Epidermal melanocyte (primary cell): Measurements from ENCODE around the gene RAD51B.
A peak's percentile ranks its signal among the peaks of the same experiment; 100 is the strongest.
"Not testable (repeated sequence)": the region's sequence is repeated elsewhere in the genome, so short reads cannot be mapped to it uniquely, and the experiment has no call there.

ENCODE experiments used
- DNase-seq: peaks from one replicate; pipeline ENCODE4 v3.0.0; 2011; ENCODE audit warnings: low spot score; ENCODE audit not compliant: insufficient read length

The RAD51B gene

DNA sequence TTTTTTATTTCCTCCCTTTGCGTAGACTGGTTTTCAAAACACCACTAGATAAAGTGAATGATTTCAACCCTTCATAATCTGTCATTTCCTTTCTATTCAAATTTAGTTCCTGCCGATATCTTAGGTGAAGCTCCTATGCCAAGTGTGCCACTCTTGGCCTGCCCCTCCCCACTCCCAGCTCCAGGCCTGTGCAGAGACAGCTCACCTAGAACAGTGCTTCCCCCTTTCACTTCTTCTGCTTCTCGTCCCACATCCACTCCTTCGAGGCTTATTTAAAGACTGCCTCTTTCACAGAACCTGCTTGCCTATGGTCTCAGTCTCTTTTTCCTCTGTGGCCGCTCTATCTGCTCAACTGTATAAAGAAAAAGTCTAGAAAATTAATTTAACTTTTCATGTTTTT, 473.8 kb downstream of the RAD51B start:
- DNase-seq, result no peak

DNA sequence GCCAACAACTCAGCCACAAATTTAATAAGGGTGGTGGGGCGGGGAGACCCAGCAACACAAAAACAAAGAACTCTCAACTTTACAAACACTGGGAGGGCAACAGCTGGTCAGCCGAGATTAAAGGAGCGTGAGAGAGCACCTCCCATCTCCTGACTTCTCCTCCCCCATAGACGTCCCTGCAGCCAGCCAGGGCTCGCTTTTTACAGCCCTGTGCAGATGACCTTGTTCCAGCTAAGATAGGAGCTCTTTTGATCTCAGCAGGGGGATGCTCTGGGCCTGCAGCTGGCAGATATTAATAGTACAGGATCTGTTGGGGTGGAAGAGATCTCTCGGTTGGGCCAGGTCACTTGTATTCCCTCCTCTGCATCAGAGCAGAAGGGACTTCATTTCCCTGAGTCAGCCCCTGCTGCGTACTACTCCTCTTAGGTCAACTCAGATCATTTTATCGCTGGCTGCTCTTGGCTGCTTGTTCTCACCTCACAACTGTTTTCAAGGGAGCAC, 475.8 kb downstream of the RAD51B start:
- no peak for DNase-seq

DNA sequence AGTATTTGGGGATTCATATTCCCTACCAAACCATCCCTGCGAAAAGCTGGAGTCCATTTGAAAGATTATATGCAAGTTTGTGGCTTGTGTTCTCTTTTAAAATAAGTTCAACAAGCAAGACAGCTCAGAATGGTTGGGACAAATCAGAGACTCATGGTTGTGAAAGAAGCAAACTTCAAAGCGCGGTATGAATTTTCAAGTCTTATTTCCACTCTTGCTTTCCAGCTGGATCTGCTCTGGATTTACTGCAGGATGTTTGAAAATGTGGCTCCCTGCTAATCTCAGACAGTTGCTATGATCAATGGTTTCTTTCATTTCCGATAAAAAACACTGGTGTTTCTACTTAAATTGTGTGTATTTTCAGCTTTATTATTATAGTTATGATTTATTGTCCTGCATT, 477.5 kb downstream of the RAD51B start:
- no peak for DNase-seq

DNA sequence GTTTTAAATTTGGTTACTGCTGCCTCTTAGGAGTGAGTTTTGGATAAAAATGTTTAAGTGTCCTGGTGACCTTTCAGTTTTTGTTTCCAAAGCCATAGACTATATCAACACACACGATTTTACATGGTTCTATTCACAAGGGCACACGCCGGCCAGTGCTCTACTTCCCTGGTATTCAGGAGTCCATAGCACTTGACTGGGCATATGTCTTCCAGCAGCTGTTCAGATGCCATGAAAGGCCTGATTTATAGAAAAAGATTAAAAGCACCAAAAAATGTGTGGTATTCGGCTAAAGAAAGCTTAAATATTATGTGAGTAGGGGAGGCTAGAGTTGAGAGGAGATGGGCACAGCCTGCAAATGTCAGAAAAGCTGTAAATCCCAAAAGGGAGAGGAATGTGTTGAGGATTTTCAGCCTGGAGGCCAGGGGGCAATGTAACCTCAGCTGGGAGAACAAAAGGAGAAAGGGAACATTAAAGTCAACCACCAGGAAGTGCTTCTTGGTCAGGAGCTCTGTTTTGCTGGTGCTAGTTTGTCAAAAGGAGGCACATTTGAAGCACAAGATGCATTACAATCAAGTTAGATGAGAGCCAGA, 478.4 kb downstream of the RAD51B start:
- no peak for DNase-seq

DNA sequence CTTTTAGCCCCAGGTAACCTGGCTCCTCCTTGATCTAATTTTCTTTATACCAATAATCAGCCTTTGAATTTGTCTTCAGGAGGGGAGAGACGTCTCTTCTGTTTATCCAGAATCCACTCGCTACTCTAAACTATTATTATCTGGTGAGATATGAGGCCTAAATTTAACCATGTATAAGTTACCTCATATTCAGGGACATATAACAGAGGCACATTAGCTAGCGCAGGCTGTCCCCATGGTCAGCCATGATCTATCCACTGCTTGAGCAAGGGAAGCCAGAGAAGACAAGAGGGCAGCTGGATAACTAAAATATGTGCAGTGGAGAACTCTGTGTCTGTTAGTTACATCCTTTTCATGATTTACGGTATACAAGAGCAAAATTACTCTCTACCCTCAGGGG, 481.0 kb downstream of the RAD51B start:
- DNase-seq, result no peak

DNA sequence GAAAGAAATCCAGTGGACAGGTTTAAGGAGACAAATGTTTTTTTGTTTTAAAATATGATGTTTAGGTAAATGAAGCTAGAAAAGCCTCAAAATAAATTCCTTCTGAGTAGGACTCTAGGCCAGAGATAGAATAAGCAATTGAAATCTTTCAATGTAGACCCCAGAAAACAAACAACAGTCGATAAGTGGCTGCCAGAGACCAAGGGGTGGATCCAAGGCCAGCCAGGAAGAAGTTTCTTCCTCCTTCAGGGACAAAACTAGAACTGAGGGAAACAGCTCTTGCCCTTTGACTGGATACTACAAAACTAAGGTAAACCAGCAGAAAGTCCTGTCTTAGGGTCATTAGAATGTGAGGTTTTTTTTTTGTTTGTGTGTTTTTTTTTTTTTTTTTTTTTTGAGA, 481.6 kb downstream of the RAD51B start:
- DNase-seq, result no peak

- DNase-seq, result not testable (repeated sequence)
Observed at GRCh38 chr14:68302938-68303337, 483.4 kb downstream of the RAD51B start.

- DNase-seq, result no peak
Observed at GRCh38 chr14:68305738-68306137, 486.2 kb downstream of the RAD51B start.

GRCh38 chr14:68306265-68306933, 486.8 kb downstream of the RAD51B start:
- DNase-seq, result no peak

DNA sequence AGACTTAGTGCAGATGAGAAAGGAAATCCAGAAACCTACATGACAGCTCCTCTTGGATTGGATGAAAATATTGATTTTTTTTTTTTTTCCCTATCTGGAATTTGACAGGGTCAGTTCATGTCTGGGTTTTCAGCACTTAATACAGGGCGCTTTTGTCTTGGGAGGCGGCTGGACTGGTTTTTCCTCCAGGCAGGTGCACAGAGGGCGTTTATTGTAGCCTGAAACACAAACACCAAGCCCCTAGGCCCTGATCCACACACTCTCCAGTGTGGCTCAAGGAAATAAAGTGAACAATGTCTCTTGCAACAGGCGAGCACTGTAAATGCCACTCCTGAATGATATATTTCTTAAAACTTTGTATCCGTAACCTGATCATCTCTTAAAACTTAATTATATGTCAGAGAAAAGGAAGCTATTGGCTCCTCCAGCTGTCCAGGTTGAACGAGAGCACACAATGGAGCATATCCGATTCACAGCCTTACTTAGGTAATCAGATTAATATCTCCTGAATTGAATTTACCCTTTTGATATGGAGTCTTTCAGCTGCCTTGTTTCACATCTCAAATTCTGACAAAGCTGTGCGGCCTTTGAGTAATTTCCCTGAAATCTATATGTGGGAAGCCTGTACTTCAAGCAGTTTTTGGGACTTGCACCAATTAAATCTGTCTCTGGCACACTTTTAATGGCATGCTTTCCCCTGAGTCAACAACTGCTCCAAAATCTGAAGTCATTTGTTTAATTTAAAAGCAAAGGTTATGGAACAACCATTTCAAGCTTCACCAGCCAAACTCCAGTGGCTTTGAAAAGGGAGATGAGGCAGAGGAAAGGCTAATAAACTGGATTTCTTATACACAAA, 487.6 kb downstream of the RAD51B start:
- no peak for DNase-seq

DNA sequence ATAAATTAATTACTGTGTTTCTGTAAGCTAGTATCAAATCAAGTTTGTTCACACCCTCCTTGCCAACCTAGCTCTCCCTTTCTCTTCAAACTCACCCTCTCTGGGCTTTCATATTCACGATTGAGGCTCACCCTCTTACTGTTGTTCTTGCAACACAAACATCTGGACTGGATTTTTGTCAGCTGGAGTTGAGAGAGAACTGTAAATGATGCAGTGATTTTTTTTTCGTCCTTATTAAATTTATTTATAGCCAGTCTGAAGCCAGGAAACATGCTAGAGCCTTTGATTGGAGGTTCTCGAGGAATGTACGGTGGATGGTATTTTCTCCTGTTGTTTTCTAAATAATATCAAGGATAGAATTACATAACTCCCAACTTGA, 488.2 kb downstream of the RAD51B start:
- DNase-seq, result no peak

DNA sequence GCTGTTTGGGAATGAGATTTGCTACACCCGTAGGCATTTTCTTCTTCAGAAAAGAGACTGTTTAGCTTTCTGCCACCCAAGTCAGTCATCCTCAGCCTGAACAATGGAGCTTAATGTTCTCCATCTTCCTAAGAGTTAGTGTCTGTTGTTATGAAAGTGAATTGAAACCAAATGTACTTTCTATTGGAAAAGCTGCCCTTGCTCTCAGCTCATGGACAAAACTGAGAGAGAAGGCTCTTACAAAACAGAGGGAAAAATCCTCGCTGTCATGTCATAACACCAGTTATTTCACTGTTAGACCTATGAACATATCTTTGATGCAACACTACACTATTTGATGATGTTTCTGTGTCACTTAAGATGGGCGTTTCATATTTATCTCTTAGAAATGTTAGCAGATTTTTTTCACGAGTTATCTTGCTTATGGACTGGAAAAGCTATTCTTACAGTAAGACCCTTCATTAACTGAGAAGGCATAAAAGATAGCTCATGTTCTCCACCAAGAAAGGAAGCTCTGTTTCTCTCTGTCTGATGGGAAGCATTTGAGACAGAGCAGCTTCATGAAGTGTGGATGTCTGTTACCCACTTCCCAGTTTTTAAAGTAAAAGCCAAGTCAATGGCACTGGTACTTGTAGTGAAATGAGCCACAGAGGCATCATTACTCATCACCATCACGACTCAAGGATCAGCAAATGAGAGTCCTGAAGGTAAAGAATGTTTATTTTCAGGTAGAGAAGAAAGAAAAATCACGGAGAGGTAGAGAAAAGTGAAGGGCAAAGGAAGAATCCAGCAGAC, 489.3 kb downstream of the RAD51B start:
- DNase-seq, result peak; percentile 77

GRCh38 chr14:68309616-68310015, 490.0 kb downstream of the RAD51B start:
- no peak for DNase-seq

DNA sequence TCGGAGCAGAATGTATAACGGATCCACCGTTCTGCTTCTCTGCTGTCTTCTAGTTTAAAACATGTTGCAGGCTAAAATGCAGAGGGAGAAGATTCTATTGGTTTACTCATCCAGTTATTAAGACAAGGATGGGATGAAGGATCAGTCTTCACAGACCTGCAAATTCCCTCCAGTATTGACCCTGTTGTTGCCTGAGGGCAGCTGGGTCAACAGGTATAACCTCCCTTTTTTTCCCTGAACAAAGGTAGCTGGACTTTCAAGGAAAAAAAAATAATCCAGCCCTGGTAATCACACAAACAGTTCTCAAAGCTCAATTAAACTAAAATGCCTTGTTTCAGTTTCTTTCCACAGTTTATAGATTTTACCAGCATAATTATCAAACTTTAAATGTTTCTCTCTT, 492.7 kb downstream of the RAD51B start:
- no peak for DNase-seq

DNA sequence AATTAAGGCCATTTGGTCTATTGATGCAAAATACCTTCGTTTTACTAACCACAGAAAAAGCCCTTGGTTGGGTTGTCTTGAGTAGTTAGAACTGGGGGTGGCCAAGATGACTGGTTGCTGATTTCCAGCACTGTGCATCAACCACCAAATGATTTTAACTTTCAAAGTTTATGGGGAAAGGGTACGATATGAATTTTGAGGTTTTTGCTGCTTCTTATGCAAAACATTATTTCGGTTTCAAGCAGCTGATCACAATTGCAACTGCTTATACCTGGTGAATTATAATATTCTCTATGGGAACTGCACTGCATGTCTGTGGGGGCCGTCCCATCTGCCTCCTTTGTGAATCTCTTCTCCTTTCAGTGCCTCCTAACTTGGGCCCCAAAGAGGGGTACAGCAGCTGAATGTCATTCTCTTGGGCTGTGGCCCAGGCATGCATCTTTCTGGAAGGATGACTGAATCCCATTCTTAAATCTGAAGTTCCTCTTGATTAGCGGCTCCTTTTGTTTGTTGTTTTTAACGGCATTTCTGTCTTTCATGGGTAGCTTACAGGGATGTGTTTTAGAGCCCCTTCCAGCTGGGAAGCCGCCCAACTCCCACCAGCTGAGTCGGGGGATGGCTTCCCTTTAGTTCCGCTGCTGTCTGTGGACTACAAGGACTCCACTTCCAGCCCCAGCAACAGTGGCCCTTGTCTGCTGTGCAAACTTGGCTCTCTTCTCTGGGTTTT, 493.5 kb downstream of the RAD51B start:
- no peak for DNase-seq

DNA sequence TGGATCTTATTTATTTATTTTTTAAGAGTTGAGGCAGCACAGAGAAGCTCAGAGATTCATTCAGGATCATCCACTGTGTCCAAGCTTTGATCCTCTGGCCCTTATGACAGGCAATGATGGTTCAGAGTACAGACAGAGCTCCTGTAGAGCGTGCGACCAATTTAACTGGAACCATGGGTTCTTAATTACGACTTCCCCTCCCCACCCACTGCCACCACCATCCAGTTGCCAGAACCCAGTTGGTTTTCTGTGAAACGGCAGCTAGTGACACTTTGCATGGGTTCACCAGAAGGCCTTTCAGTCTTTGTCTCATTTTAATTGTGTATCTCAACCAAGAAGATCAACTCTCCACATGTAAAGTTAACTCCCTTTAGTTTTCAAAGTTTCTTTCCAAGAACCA, 495.1 kb downstream of the RAD51B start:
- no peak for DNase-seq

GRCh38 chr14:68315081-68315480, 495.5 kb downstream of the RAD51B start:
- no peak for DNase-seq

GRCh38 chr14:68316078-68316868, 496.7 kb downstream of the RAD51B start:
- no peak for DNase-seq

DNA sequence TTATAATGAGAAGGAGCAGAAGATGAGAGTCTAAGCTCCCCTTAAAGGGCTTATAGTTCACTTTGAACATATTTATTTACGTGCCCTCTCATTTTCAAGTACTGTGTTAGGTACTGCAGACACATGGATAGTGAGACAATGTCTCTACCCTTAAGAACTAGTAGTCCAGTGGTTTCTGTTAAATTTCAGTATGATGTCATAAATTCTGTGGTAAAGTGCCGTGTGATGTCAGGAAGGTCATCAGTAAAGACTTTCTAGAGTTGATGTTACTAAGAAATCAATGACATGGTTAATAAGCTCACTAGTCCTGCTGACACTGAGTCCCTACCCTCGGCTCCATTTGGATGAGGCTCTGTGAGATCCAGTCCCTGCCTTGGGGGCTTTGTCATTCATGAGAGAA, 497.7 kb downstream of the RAD51B start:
- DNase-seq, result no peak

- DNase-seq, result no peak
Observed at GRCh38 chr14:68318828-68319227, 499.2 kb downstream of the RAD51B start.
